Activated CD4-positive, CD25-positive, alpha-beta regulatory T cell treated with anti-CD3 and anti-CD28 coated beads, Interleukin-2, amount 50 U/mL, for 24 hours (primary cell): ENCODE results near the gene DERL2.

ENCODE experiments used
- ATAC-seq, 2 donors: fragments of 150-1000 bp; cut with Tn5 transposase; one replicate each; pipeline ENCODE4 v1.10.0; 2021; ENCODE audit warnings: mild to moderate bottlenecking in 1 of 2, moderate library complexity in 1 of 2

DERL2 gene

DNA sequence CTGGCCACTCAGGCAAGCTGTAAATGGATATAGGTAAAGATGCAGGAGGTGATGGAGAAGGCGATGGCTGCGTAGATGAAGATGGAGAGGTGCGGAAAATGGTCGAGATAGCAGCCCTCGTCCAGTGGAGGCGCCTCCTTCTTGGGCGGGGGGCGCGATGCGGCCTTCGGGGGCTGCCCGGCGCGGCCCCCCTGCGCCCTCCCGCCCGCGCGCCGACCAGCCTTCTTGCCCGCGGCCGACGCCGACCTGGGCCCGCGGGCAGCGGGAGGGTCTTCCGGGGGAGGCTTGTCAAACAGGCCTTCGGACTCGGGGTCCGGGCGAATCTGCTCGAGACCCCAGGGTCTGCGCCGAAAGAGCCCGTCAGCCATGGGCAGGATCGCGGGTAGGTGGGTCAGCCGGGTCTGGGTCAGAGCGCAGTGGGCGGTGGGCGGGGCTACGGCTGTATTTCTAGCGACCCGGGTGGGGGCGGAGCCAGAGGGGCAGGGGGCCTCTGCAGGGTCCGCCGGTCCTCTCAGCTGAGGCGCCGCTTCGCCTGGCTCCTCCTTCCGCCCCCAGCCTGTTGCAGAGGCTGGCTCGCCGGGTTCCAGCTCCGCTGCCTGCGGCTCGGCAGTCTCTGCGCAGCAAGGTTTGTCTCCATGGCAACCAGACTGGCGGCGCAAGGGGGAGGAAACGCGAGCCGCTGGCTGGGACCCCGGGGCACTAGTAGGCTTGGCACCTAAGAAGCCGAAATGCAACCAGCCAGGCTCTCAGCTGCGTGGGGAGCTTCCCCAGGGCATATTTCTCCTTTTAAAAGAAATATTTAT, 14.8 kb upstream of the DERL2 start:
- peak; percentile 90 to 91 for ATAC-seq

DNA sequence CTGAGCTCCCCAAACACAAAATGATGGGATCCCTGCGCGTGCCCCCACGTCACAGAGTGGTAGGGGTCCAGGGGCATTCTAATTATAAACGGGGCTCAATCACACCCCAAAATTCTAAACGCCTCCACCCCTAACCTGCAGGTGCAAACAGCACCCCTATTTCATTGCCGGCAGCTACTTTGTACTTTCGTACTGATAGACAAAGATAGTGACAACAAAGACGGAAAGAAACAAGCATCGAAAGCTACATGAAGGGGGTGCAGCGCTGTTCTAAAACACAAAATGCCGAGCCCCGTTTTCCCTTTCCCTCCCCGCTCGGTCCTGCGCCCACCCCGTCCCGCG, 14.2 kb upstream of the DERL2 start:
- ATAC-seq, result no peak

DNA sequence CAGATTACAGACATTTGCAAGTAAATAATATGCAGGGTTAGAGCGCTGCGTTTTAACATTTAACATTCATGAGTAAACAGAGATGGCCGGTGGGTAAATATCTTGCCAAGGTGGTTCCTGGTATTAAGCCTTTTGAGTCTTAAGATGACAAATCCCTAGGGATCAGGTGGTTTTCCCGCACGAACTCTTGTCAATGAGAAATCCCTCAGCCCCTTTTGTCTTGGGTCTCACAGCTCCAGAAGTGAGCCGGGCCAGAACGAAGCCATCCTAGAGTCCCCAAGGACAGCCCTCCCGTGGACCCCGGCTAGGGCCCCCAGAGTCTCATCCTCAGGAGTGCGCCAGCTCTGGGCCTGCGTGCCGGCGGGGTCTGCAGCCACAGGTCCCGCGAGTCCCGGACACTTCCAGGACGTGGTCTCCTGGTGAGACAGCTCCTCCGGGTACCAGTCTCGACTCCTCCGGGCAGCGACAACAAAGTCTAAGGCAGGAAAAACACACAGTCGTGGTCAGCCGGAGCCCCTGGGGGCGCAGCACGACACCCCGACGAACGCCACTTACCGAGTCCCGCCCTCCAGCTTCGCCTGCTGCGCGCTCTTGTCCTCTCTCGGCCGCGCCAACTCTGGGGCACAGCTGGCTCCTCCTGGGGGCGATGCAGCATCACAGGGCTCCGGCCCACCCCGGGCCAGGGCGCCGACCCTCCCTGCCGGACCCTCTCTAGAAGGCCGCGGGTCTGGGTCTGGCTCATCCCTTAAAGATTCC, 13.7 kb upstream of the DERL2 start:
- no peak for ATAC-seq

DNA sequence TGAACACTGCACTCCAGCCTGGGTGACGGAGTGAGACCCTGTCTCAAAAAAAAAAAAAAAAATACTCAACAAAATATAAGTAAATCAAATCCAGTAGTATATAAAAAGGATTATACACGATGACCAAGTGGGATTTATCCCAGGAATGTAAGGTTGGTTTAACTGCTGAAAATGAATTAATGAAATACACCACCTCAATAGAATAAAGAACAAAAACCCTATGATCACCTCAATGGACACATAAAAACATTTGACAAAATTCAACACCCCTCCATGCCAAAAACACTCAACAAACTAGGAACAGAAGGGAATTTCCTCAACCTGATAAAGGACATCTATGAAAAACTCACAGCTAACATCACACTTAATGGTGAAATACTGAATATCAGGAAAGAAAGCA, 7.0 kb upstream of the DERL2 start:
- no peak for ATAC-seq

DNA sequence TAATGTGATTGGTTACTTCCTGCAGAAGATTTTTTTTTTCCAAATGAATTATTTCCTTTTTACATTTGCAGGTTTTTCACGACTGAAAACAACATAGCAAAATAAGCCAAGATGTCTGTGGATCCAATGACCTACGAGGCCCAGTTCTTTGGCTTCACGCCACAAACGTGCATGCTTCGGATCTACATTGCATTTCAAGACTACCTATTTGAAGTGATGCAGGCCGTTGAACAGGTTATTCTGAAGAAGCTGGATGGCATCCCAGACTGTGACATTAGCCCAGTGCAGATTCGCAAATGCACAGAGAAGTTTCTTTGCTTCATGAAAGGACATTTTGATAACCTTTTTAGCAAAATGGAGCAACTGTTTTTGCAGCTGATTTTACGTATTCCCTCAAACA, 2.8 kb upstream of the DERL2 start:
- ATAC-seq, result no peak

DNA sequence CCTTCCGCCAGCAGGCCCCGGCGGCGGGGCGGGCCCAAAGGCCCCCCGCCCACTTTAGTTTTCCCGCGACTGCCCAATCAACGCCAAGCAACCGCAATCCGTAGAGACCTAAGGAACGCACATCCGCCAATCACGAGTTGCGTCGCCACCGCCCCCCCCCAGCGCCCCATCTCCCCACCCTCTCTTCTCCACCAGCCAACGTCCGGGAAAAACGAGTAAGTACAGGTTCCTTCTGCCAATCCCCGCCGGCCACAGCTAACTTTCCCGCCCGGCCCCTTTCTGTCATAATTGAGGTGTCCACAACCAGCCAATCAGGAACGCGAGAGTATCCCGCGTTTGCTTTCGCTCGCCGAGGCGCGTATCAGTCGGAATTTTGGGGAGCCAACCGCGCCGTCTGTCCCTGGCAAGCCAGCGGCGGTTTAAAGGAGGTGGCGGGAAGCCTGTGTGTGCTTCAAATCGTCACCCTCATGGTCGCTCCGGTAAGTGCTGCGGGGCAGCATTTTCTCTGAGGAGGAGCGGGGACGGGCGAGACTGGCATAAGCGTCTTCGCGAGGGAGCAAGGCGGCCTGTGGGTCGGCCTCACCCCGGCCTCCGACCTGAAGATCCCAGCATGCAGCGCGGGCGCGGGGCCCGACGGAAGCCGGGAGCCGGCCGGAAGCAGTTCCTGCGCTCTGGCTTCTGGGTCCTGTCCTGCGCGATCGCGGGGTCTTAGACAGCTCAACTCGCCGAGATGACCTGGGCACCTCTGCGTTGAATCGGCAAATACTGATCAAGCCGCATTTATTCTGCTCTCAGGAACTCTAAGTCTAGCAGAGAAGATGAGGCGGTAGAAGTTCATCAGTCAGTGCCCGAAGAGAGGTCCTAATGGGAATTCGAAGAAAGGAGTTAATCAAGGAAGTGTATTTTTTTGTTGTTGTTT, 487 bp upstream of the DERL2 start, which contains the start of gene MIS12:
Gene MIS12, plus strand, starts transcription at position 361 of the 919 bp plus-strand sequence. CDS start 2,297 bp downstream, outside the sequence.
- ATAC-seq, result peak; percentile 93 to 95

DNA sequence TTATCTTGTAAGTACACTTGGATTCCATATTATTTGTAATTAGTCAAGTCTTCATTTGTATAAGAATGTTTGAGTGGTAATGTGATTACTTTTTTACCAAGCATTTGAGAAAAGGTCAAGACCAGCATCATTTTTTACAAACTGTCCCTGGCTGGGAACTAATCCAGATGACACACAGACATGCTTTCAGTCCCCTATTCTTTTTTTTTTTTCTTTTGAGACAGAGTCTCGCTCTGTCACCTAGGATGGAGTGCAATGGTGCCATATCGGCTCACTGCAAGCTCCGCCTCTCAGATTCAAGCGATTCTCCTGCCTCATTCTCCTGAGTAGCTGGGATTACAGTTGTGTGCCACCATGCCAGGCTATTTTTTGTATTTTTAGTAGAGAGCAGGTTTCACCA, 4.5 kb downstream of the DERL2 start:
- ATAC-seq, result no peak

DNA sequence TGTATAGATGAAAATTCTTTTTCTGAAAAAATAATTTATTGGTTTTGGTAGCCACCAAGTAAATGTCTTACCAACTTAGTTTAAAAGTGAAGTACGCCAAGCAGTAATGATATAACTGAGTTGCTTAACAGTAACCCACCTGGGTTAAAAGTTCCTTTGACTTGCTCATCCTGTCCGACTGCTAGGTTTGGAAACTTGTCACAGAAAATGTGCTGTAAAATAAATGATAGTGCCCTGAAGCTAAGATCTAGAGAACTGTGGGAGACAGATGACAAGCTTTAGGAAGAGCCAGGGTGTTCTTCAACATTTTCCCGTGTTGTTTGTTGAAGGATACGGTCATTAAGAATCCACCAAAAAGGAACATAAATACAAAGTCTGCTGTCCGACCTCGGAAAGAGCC, 5.0 kb downstream of the DERL2 start:
- no peak for ATAC-seq

DNA sequence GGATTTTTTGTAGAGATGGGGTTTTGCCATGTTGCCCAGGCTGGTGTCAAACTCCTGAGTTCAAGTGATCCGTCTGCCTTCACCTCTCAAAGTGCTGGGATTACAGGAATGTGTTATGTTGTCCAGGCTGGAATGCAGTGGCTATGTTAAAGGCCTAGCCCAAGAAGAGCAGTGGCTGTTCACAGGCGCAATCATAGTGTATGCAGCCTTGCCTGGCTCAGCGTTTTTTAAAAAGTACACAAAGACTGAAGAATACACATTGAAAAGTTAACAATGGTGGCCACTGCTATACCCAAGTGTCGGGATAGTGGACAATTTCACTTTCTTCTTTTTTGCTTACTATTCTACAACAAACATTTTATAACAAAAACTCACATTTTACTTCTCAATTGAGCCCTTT, 7.0 kb downstream of the DERL2 start:
- no peak for ATAC-seq

DNA sequence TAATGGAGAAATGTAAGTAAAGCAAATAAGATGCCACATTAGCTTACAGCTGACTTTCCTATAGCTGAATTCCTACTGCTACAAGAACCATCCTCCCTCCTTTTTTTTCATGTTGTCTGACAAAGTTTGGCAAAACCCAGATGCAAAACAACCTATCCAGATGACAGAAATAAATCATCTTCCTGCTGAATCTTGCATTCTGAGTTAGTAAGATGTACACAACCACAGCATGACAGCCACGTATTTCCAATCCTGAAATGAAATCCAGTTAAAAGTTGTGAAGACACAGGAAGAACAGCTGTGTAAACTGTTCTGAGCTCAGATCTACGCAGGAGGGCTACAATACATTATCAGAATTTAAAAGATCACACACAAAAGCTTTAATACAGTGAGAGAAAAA, 12.1 kb downstream of the DERL2 start:
- ATAC-seq, result no peak

DNA sequence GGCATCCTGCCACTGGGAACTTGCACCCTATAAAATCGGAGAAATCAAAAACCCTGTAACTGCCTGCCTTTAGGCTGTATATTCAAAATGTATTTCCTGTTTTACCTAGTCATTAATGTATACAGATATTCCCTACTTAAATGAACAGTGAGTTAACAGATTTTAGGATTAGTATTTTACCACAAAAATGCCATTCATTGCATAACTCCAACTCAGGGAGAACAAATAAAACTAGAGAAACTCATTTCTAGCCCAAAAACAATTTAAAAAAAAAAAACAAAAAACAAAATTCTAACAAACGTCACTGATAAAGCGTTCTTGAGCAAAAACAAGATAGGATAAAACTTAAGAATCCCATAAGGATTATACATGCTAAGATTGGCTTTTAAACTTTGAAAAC, 13.5 kb downstream of the DERL2 start:
- ATAC-seq, result no peak

DNA sequence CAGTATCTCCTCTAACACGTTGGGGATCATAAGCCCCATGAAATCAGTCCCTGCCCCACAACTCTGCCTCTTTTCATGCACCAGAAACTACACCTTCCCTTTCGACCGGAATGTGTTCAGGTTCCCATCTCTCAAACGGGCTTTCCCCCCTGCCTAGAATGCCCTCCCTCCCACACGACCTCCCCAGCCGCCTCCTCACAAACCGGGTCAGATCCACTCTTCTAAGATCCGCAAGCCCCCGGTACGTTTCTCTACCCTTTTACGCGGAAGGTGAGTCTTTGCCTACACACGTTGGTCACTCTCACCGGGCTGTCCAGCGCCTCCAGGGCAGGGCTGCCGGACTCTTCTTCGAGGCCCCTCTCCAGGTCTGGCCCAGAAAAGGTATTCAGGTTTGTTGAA, 17.9 kb downstream of the DERL2 start:
- ATAC-seq, result peak; percentile 11 to 14

DNA sequence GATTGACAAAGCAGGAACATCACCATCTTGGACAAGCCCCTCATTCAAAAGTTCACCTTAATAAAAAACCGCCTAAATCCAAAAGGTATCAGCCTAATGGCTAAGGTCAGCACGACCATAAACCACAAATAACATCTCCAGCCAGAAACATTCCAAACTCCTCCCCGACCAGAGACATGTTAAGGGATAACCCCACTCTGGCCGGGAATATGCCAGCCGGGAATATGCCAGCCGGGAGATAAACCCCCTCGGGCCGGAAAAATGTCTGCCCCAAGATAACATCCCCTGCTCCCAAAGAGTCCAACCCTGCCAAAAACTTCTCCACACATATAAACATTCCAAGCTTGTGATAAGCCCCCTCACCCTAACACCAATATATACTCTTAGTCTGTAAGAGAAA, 18.6 kb downstream of the DERL2 start:
- ATAC-seq, result no peak

DNA sequence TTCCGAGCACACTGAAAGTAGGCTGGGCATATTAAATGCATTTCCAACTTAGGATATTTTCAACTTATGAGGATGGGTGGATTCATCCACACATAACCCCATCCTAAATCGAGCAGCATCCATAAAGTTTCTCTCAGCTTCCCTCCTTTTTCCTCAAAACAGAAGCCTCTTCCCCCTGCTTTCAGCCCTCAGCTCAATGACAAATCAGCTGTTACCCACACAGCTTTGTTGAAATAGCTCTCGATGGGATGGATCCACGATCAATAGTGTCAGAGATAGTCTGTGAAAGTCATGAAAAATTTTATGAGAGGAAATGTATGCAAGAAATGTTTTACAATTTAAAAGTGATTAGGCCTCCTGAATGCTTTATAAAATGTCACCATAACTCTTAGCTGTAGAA, 19.7 kb downstream of the DERL2 start:
- ATAC-seq, result no peak

DNA sequence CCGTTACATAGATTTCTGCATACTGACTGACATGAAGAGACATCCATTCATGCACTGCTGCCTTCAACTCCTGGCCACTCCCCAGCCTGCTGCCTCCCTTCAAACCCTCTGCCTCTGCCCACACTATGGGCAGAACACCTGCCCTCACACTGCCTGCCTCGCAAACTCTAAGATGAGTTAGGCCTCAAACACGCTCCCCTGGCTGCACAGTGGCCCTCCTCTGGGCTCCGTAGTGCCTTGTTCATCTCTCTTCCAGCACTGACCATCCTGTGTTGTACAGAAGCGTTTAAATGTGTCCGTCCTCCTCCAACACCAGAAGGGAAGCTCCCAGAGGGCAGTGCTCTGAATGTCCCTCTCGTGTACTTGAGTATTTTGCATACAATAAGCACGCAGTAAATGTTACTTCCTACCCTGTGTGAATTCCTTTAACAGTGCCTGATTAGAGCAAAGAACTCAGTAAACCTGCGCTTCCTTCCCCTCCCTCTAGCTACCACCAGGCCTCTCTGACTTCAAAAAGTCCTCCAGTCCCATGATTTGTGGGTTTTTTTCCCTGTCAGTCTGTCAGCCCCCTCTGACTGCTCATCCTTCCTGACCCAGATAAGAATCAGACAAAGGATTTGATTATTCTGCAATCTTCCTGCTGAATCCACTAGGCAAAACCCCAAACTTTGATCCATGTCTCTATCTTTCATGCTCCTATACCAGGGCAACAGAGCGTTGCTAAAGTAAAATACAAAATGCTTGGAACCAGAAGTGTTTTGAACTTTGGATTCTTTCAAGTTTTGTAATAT, 21.1 kb downstream of the DERL2 start:
- no peak for ATAC-seq

DNA sequence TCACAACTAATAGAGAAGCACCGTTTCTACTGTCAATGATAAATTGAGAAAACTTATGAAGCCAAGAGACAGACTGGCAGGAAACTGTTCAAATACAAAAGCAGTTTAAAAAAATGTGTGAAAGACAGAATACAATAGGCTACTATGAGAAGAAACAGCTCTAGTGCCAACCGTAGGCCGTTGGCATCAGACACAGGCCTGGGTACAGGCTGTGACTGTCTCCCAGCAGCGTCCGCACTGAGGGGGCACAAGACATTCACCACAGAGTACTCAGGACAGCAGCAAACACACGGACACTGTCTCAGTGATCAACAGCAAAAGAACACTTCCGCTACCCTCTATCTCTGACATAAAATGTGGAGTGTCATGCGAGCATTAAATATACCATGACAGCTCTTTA, 39.2 kb downstream of the DERL2 start:
- ATAC-seq, result no peak

DNA sequence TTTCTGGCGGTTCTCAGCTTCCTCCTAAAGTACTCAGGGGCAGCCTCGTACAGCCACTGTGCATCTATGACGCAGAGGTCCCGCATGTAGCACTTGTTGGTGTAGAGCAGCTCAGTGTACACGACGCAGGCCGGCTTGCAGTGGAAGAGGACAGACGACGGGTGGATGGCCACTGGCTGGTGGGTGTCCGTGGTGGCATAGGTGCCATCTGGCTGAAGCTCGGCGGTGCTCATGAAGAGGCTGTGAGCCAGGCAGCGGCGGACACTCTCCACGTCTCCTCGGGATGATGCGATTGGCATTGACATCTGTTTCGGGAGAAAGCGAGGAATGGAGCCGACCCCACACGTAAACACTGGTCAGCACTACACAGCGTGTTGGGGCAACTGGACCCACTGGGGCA, 41.8 kb downstream of the DERL2 start:
- ATAC-seq, result no peak

DNA sequence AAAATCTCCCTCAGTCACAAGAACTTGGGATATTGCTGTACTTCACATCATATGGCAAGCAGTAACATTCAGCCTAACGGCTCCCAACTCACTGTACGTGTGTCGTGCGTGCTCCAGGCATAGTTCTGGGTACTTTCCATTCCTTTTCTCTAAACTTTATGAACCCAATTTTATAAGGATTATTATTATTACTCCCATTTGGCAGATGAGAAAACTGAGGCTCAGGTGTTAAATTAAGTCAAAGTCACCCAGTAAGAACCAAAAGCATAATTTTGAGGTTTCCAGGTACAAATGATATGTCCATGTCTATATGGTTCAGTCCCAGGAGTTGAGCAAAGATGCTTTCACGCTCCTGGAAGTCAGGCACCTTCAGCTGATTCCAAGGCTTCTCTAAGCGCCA, 42.2 kb downstream of the DERL2 start:
- ATAC-seq, result no peak

DNA sequence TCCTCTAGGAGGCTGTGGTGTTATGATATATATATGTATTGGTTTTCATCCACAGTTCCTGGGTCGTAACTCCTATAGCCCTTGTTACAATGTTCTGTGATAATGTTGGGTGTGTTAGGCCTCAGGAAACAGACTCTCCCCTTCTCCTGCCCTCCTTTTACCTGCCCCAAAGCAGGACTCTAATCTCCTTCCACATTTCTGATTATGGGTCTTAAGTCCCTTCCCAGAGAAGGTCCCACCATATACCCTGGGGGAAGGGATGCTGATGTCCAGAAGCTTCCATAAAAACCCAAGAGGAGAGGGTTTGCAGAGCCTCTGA, 46.6 kb downstream of the DERL2 start:
- no peak for ATAC-seq

DNA sequence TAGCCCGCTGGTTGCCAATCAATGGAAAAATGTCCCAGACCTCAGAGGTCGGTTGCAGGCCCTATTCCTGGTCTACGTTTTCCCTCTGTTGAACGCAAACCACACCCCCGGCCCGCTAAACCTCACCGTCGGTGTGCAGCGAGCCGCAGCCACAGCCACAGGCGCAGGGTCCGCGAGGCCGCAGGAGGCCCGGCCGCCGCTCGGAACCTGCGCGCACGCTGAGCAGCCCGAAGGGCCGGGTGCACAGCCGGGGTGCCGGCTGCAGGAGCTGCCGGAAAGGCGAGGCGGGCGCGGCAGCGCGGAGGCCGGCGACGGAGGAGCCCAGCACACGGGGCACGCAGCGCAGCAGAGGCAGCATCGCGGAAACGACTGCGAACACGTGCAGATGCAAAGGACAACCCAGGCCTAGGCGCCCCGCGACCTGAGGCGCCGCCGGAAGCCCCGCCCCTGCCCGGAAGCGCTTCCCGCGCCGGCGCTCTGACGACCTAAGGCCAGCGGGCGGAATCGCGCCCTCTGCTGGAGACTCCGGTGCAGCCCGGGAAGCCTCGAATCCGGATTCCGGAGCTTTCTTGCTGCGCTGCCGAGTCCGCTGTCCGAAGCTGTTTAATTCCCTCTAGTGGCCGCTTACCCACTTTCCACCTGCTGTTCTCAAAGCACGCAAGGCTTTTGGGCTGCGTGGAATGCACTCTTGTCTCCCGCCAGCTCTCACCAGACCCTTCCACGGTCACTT, 47.1 kb downstream of the DERL2 start, which contains the start of gene C1QBP:
Gene C1QBP, minus strand, starts transcription at position 440 of the 730 bp plus-strand sequence. Its CDS starts 82 bp downstream, at position 358.
- peak; percentile 87 to 93 for ATAC-seq

DNA sequence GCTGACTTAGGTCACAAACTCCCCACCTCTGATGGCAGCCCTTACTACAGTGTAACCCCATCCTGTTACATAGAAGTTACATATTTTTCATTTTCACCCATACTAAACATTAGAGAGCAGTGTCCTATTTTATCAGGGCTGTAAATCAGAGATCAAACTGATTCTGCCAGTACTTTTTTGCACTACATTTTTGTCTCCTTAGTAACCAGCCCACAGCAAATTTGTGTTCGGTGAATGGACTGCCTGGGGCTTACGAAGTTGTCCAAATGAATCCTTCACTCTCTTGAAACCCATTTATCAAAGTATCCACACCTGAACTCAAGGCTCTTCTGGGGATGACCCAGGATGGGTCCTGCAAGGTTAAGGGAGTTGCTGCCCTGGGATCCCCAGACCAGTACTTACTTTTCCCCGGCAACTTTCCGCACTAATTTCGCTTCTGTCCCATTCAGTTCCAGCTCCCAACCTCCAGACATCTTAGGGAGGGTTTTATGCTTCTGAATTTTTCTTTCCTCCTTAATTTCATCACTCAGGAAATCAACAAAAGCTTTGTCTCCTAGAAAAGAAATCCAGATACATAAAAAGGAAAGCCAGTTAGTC, 48.2 kb downstream of the DERL2 start:
- no peak for ATAC-seq
